KBM-7 (cell line): Measurements from ENCODE around the gene OR2V1.
A peak's percentile ranks its signal among the peaks of the same experiment; 100 is the strongest.
"Not testable (repeated sequence)": the region's sequence is repeated elsewhere in the genome, so short reads cannot be mapped to it uniquely, and the experiment has no call there.

Source experiments
- DNase-seq: peaks from one replicate; pipeline ENCODE4 v3.0.0-alpha.2; 2015
- in situ Hi-C: fragments of 300-500 bp; cut with MboI; formaldehyde crosslinking; loops from 2 replicates; pipeline ENCODE4 v1.14.3; 2020; ENCODE audit warnings: low sequenced_read_pairs, low pct_unique_long_range_greater_than_20kb, mixed read lengths

OR2V1 gene

GRCh38 chr5:181108578-181109165 lies 22.3 kb downstream of the OR2V1 start:
- DNase-seq, result no peak
- in situ Hi-C loops, result no loop called here

DNA sequence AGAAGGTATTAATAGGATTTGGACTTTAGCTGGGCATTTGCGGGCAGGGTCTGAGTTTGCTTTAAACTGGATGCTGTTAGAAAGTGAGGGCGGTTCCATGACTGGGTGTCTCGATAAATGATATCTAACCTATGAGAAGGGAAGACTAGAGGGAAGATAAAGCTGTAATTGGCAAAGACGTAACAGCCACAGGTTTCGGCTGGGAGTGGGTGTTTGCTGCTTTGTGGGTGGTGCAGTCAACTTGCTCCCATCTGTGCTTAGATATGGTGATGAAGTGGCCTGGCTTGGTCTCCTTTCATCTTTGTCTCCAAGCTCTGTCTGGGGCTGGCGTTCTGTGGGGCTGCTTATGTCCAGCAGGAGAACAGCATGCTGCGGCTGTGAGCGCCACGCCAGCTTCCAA lies 23.3 kb downstream of the OR2V1 start:
- no peak for DNase-seq
- in situ Hi-C loops, result no loop called here

DNA sequence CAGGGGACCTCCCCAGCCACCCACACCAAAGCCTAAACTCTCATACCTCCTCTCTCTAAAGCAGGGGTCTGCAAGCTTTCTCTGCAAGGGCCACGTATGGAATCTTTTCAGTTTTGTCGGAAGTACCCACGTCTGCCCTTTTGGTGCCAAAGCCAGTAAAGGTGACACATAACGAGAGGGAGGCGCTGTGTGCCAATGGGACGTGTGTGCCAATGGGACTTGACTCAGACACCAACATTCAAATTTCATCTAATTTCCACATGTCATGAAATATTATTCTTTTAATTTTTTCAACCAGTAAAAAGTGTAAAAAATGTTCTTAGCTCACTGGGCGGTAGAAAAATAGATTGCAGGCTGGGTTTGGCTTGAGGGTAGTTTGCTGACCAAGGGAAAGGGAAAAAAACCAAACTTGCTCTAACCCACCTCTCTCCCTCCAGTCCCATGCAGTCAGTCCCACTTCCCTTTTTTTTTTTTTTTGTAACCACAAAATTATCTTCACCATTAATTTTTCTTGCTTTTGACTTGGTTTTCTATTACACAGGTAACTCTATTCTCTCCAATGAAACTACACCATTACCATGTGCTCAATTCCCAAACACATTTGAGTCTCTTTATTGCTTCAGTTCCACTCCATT lies 25.5 kb downstream of the OR2V1 start:
- DNase-seq, result peak; percentile 70
- in situ Hi-C loops, result no loop called here

DNA sequence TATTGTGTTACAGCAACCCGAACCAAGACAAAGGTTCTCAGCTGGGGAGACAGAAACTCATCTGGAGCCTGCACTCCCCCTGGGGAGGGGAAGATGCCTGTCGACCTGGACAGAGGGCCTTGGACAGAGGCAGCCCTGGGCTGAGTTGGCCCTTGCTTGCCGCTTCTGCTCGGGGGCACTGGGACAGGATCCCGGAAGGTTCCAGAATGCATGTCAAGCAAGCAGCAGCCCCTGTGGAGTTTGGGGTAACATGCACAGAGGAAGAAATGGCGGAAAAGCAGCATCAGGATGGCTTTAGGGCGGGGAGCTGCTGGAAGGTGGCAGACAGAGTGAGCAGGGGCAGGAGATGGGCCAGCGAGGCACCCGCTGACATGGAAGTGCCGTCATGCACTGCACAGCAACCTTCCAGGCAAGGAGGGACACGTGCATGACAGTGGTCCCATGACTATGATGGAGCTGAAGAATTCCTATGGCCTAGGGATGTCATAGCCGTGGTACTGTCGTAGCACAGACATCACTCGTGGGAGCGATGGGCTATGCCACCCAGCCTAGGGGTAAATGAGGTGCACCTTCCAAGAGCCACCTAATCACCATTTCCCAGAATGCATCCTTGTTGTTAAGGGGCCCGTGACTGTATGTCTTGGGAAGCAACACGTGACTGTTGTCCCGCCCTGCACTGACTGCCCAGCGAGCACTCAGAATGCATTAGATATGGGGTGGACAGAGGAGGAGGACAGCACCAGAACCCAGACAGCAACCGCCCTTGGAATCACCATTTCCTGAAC lies 26.2 kb downstream of the OR2V1 start:
- in situ Hi-C loops, DNase-seq: not testable (repeated sequence)

DNA sequence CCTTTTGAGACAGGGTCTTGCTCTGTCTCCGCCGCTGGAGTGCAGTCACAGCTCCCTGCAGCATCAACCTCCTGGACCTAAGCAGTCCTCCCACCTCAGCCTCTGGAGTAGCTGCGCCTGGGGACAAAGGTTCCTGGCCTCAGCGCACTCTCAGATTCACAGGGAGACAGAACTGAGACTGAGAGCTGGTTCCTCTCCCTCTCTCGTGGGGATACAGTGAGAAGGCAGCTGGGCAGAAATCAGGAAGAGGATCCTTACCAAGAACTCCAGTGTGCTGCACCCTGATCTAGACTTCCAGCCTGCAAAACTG lies 26.8 kb downstream of the OR2V1 start:
- DNase-seq, result peak; percentile 29
- in situ Hi-C loops, result not testable (repeated sequence)

GRCh38 chr5:181101930-181102674 lies 28.9 kb downstream of the OR2V1 start:
- in situ Hi-C loops, result not testable (repeated sequence)

GRCh38 chr5:181101030-181101641 lies 29.8 kb downstream of the OR2V1 start:
- in situ Hi-C loops, result not testable (repeated sequence)

More at GRCh38 chr5:181101930-181102674, 28.9 kb downstream of the OR2V1 start:
- DNase-seq, result not testable (repeated sequence)

GRCh38 chr5:181100121-181100875 lies 30.7 kb downstream of the OR2V1 start:
- no peak for DNase-seq
- in situ Hi-C loops, result no loop called here

More at GRCh38 chr5:181101030-181101641, 29.8 kb downstream of the OR2V1 start:
- DNase-seq, result not testable (repeated sequence)

- in situ Hi-C loops, result no loop called here
- DNase-seq, result no peak
Measured at GRCh38 chr5:181099602-181100086, 31.3 kb downstream of the OR2V1 start.

DNA sequence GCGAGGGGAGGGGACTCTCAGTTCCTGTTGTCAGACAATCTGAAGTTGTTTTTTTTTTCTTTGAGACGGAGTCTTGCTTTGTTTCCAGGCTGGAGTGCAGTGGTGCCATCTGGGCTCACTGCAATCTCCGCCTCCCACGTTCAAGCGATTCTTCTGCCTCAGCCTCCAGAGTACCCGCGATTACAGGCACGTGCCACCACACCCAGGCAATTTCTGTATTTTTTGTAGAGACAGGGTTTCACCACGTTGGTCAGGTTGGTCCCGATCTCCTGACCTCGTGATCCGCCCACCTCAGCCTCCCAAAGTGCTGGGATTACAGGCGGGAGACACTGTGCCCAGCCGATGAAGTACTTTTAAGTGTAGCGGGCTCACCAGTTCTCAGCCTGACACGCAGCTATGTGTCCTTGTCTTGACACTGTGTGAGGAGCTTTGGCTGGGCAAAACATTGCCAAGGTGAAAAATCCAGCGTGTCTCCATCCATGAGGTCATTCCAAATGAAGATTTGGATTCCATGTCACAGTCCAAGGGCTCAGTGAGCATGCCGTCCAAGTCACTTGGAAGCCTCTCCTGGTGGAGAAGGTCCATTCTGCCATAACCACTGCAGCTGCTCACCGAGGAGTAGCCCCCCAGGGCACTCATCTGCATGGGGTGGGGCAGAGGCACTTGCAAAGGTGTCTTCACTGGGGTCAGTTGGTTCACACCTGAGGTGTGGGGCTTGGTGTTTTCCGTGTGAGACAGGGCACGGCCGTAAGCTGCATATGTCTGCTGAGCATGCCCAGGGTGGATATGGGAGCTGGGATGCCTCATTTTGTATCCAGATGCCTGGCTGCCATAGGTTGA lies 32.0 kb downstream of the OR2V1 start:
- peak; percentile 37 for DNase-seq

DNA sequence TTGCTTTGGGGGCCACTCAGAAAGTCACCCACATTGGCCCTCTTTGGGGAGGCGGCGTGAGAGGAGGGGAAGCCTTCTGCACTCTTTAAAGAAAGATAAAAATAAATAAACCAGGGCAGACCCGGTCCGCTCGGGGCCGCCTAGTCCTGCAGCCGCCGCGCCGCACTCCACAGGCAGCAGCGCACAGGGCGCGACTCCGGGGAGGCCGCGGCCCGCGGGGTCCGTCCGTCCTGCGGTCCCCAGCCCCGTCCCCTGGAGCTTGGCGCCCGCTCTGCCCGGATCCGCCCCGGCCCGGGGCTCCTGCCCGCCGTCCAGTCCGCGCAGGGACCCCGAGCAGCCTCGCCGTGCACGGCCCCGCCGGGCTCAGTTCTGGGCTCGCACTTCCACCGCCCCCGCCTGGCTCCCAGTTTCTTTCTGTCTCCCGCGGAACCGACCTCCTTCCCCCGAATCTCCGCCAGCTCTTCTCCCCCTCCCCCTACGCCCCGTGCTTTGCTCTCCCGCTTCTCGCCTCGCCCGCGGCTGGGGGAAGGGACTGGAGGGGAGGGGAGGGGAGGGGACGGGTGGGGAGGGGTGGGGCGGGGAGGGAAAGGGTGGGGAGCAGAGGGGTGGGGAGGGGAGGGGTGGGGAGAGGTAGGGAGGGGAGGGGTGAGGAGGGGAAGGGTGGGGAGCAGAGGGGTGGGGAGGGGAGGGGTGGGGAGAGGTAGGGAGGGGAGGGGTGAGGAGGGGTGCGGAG lies 33.0 kb downstream of the OR2V1 start:
- DNase-seq, in situ Hi-C loops: not testable (repeated sequence)

More for the DNA sequence above, 32.0 kb downstream of the OR2V1 start:
- in situ Hi-C loops, result no loop called here

DNA sequence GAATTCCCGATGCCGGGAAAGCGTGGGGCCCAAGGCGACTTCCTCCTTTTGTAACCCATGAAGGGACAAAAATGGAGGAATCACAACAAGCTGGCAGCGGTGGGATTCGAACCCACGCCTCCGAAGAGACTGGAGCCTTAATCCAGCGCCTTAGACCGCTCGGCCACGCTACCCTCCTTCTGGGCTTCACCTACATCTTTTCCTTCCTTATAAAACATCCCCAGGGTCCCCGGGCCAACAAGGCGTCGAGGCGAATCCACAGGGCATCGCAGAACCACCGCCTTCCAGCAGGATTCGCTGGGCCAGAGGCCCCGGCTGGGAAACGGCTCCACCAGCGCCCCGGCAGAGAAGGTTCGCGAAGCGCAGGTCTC lies 33.6 kb downstream of the OR2V1 start:
- in situ Hi-C loops, result not testable (repeated sequence)

DNA sequence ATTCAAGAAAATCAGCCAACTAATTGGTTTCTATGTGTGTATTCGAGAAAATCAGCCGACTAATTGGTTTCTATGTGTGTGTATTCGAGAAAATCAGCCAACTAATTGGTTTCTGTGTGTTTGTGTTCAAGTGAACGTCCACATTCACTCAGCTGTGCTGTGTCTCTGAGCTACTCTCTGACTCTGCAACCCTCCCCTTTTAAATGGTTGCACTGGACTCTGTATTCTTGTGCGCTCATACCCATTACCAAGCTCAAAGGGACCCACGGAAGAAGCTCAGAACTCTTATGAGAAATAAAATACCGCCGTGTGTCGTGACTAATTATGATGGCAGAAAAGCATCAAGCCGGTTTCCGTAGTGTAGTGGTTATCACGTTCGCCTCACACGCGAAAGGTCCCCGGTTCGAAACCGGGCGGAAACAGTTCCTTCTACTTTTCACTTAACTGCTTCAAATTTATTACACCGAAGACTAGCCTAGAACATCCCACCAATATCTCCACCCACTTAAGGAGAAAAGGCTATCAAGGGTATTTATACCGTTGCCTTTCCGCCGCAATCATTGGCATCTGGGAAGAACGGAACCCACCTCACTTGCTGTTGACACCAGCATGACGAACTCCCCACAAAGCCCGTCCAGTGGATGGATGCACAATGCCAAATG lies 34.1 kb downstream of the OR2V1 start:
- DNase-seq, in situ Hi-C loops: not testable (repeated sequence)

More for the DNA sequence above, 33.6 kb downstream of the OR2V1 start:
- not testable (repeated sequence) for DNase-seq

GRCh38 chr5:181095162-181095561 lies 35.8 kb downstream of the OR2V1 start:
- DNase-seq, in situ Hi-C loops: not testable (repeated sequence)

- in situ Hi-C loops, result no loop called here
- DNase-seq, result no peak
Measured at GRCh38 chr5:181092428-181092827, 38.5 kb downstream of the OR2V1 start.

DNA sequence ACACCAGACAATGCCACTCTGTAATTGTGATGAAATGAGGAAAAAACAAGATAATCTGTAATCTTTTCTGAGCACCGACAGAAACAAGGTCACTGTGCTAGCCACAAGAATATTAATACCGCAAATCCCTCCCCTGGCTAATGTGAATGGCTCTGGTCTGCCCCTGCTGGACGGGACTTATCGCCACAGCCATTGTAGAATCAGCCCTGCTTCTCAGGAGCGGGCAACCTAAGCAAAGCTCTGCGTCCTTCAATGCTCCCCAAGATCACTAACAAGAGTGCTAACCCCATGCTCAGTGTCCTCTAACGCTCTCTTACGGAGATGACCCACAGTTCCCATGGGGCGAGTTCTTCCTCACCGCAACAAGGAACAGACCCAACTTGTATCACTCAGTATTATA lies 42.7 kb downstream of the OR2V1 start:
- DNase-seq, result no peak
- in situ Hi-C loops, result no loop called here
